NCI-H446 (cell line): Measurements from ENCODE around the gene MAP3K7.

Experiments
- DNase-seq, 2 experiments: peaks; one replicate each; lab custom pipeline; 2025; lab: John Stamatoyannopoulos, UW

The MAP3K7 gene

DNA sequence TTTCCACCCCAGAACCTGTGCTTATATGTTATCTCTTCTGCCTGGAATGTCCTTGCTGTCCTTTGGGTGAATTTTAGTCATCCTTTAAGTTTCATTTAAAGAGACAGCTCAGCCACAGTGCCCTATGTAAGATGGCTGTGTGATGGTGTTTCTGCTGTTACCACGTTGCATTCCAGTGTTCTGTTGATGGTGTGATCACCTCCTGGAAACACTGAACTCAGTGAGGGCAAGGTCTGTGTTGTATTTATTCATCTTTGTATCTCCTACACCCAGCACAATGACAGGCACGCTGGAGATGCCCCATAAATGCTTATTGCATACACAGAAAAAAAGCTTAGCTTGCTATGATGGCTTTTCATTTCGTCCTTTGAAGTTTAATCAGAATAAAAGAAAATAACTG lies 102.5 kb downstream of the MAP3K7 start:
- DNase-seq: no peak

DNA sequence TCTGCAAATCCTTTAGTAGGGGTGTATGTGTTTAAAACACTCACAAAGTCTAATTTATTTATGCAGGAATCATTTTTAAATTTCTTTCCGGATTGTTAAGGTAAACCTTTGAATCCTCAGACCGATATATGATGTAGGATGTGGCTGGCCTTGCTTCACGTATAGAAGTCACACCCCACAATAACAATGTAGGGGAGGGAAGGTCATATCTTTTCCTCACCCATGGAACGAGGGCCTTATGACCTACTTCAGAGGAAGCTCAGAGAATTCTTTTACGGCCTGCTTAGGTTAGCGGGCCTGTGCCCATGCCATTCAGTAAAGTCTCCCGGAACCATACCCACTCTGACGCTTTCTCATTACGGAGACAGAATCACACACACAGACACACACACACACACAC lies 102.9 kb downstream of the MAP3K7 start:
- DNase-seq: no peak

DNA sequence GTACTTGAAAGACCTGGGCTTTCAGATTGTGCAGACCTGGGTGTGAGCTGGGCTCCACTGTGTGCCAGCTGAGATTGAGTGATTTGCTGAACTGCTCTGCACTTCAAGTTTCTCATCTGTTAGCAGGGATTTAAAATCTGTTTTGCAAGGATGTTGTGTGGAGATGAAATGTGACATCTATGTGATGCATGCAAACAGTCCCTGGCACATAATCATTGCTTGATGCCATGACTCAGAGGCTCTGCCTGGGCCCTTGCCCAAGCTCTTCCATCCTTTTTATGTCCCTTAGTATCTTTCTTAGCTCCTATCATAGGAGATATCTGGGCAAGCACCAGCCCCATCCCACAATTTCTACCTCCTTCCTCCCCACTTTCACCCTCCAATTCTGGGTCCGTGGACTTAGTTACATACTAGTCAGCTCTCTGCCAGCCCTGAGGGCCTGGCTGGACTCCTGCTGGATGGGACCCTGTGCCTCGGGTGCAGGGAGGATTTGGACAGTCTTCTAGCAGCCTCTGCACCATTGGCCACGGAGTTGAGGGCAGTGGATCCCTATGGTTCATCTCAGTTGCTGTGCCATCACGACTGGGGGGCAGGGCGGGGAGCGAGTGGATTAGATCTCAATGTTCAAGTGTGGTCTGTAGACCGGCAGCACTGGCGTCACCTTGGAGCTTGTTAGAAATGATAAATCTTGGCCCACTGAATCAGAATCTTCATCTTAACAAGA lies 103.6 kb downstream of the MAP3K7 start:
- DNase-seq: no peak

DNA sequence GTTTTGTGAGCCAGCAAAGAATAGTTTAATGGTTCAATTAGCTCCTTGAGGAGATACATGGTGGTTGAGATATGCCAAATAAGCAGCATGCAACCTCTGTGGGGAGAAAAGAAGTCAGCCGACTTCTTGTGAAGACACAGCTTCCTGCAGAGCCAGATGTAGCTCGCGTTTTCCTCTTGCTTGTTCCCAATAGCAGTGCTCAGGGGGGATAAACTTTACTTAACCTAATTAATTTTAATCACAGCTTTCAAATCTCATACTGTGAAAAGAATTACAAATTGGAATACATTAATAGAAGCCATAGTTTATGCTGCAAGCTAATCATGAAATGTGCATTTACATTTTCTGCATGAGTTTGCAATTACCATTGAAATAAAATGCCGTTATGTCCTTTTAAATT lies 106.2 kb downstream of the MAP3K7 start:
- no peak for DNase-seq

DNA sequence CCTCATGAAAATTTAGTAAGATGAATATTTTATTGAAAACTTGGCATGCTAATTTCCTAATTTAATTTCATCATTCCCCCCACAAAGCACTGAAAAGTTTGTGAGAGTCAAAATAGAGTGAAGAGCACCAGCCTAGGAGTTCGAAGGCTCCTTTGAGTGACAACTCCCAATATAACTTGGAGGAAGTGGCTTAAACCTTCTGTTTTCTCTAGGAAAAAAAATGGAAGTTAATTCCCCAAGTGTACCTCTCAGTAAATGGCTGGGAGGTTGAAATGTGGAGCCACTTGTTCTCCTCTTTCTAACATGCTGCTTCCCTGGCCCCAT lies 107.3 kb downstream of the MAP3K7 start:
- no peak for DNase-seq

DNA sequence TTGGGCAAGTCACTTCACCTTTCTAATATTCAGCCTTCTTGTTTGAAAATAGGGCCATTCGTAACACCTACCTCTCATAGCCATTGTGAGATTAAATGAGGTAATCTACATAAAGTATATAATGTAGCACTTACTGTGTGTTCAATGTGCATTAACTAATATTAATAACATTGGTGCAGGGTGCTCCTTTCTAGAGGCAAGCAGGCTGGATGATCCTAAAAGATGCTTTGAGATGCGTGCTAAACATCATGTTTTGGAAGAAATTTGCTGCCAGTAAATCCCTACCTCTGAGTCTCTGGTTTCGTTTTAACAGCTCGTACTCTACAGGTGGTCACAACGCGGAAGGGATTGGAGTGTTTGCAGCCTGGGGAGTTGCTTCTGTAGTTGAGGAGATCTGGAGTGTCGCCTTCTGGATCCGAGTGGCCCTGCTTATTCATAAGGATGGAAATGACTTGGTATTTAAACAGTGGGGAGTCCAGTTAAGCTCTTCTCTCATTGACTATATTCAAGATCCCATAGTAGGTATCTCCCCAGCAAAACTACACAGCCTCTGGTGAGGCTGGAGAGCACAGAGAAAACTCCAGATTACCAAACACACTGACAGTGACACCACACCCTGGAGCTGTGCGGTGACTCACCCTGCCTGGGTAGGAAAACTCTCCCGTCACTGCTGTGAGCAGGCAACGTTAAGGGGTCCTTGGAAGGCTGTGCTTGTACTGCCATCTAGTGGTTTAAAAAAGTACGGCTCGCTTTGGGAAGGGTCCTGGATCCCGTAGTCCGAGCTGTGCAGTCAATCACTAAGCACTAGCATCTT lies 107.9 kb downstream of the MAP3K7 start:
- DNase-seq: peak; percentile 88 to 93

DNA sequence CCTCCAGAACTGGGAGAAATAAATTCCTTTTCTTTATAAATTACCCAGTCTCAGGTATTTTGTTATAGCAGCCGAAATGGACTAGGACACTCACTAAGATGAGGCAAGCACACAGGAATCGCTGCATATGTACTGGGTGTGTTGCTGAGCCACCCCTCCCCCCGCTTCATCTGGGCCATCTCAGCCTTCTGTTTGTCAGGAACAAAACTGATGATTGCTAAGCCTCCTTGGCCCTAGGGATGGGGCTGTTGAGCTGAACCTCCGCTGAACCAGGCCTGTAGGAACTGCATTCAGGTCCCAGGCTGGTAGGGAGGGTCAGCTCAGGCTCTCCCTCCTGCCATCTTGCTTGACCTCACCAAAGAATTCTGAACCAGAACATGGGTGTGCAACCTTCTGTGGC lies 108.6 kb downstream of the MAP3K7 start:
- no peak for DNase-seq

DNA sequence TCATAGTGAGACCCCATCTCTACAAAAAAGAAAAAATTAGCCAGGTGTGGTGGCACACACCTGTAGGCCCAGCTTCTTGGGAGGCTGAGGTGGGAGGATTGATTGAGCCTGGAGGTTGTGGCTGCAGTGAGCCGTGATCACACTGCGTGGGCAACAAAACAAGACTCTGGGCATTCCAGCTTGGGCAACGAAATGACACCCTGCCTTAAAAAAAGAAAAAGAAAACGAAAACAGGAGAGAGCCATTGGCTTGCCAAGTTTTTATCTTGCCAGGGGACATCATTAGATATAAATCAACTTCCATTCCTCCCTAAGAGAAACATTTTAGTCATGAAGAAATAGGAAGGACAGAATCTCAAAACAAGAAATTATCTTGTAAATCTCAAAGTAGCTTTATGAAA lies 109.5 kb downstream of the MAP3K7 start:
- DNase-seq: no peak

DNA sequence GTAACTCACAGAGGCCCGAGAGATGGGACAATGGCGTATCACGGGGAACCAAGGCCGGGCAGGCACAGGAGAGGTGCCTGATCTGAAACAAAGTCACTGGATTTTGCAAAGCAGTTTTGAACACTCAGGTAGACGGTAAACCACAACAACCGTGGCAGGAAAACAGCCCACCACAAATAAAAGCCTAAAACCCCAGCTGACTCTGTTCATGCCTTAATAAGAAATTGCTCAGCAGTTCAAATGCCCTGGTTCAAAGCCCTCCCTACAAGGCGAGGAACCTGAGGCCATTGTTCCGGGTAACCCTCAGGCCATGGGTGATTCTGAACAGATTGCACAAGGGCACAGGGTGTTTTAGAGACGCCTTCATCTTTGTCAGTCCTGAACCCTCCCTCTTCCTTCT lies 114.2 kb downstream of the MAP3K7 start:
- DNase-seq: no peak

DNA sequence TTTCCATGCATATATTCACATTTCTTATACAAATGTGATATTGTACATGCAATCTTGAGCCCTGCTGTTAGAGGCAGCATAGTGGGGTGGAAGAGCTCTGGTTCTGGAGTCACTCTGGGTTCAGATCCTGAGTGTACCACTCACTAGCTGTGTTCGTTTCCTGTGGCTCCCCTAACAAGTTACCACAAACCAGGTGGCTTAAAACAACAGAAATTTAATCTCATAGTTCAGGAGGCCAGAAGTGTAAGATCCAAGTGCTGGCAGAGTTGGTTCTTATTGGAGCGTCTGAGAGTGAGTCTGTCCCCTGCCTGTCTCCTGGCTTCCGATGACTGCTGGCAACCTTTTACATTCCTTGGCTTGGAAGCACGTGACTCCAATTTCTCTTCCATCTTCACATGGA lies 115.6 kb downstream of the MAP3K7 start:
- DNase-seq: no peak

DNA sequence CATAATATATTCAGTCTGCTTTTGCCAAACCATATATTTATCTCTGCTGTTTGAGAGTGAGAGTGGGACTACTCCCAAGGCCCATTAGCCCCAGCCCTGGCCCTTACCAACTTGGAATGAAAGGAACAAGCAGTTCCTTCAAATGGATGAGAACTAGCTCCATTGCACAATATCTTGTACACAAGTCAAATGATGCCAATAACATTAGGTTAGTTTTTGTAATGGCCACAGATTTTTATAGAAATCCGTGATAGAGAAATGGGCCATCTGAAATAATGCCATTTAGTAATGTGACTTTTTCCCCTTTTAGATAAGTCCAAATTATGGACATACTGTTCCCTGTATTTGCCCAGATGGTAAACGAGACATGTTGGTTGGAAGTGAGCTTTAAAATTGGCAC lies 117.0 kb downstream of the MAP3K7 start:
- DNase-seq: no peak

DNA sequence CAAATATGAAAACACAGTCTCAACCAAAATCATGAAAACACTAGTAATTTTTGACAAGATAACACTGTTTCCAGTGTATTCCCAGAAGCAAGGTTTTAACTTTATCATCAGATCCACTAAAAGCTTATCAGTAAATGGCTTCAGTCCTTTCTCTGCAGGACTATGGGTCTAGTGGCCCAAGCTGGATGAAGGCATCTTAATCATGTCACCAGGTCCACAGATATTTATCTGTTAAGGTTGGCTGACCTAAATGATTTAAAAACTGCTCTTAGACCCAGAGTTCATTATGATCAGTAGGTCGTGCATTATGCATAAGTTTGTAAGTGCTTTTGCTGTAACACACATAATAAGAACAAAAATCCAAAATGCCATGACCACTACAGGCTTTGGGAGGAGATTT lies 118.0 kb downstream of the MAP3K7 start:
- DNase-seq: no peak

DNA sequence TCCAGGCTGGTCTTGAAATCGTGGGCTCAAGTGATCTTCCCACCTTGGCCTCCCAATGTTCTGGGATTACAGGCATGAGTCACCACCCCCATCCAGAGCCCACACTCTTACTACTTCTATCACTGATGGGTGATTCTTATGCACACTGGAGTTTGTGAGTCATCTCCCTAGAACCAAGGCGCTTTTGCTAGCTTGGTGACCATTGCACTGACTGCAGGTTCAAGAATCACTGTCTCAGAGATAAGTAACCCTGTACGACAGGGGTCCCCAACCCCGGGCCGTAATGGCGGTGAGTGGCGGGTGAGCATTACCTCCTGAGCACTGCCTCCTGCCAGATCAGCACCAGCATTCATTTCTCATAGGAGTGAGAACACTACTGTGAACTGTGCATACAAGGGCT lies 118.8 kb downstream of the MAP3K7 start:
- DNase-seq: no peak

DNA sequence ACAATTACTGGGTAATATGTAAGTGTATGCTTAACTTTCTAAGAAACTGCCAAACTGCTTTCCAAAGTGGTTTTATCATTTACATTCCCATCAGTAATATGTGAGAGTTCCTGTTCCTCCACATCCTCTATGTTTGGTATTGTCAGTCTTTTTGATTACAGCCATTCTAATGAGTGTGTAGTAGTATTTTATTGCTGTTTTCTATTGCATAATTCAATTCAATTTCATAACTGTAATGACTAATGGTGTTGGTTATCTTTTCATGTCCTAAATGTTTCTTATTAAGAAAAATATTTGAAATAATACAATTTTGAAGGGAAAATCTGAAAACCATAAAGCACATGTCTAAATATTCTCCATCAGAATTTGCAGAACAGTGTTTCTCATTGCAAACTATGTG lies 119.3 kb downstream of the MAP3K7 start:
- no peak for DNase-seq

DNA sequence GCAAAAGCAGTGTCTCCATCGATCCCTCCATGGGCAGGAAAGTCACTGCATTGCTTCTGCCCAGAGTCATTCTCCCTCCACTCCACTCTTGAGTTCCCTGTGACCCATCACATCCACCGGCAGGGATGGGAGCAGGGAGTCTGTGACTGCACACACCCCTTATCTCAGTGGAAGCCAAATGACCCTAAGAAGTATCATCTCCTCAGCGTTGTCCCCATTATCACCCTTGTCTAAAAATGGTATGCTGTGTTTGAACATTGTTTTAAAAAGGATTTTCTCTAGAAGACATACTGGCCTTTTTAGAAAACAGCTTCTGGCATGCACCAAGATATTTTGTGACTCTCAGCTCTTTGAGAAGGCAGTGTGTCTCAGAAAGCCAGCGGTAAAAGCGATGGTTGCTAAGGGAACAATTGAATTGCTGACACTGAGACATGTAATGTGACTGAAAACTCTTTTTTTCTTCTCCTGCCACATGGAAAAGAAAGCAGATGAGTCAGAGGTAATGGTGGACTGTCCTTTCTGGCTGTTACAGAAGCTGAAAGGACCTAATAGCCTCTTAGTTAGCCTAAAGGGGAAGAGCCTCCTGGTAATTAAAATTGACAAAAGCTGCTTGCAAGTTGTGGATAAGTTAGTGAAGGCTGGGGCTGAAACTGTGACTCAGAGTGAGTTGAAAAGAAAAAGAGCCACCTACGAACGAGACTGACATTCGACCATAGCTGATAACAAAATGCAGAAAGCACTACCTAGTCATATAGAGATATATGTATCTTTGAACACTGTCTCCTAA lies 120.5 kb downstream of the MAP3K7 start:
- DNase-seq: no peak

DNA sequence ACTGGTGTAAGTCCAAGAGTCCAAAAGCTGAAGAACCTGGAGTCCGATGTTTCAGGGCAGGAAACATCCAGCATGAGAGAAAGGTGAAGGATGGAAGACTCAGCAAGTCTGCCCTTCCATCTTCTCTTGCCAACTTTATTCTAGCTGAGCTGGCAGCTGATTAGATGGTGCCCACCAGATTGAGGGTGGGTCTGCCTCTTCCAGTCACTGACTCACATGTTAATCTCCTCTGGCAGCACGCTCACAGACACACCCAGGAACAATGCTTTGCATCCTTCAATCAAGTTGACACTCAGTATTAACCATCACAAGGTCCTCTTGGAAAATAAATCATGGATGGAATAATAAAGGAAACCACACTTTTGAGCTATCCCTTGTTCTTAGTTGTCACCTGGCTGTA lies 121.2 kb downstream of the MAP3K7 start:
- no peak for DNase-seq

DNA sequence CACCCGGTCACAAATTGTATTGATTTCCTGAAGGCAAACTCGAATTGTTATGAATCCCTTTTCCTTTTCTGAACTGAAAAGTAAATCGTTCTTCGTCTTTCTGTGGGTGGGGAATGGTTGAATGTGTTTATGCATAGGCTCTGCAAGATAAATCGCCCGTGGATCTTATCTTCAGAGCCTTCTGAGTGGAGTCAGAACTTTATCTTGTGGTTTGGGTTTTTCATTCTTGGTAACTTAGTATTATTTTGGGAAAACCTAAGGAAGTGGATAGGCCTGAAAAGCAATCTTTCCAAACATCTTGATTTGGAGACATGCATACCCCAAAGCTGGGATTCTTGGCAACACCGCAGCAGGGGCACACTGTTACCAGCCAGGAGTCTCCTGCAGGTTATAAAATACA lies 122.4 kb downstream of the MAP3K7 start:
- no peak for DNase-seq

DNA sequence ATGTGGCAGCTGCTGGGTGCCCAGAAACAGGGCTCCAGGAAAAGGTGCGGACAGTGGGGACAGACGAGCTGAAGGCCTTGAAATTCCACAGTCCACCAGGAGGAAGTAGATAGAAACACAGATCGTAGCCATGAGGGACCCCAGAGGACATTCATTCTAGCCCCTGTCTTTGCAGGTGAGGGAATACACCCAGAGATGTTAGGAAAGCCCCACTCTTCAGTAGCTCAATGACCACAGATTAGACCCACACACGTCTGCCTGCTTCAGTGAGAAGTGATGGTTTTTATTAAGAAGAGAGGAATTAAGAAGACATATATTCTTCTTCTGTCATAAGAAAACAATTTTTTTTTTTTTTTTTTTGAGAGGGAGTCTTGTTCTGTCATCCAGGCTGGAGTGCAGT lies 123.0 kb downstream of the MAP3K7 start:
- no peak for DNase-seq
